GM20000 (cell line): ENCODE measurements around the gene CCDC85B.

Experiments
- DNase-seq: peaks from one replicate; pipeline ENCODE4 v3.0.0; 2012; ENCODE audit warnings: low spot score
- CTCF ChIP-seq: IDR thresholded peaks from 2 replicates; pipeline ENCODE4 v1.5.1; 2012; ENCODE audit warnings: mild to moderate bottlenecking, control low read depth; ENCODE audit errors: extremely low read depth, missing control alignments

Gene CCDC85B

DNA sequence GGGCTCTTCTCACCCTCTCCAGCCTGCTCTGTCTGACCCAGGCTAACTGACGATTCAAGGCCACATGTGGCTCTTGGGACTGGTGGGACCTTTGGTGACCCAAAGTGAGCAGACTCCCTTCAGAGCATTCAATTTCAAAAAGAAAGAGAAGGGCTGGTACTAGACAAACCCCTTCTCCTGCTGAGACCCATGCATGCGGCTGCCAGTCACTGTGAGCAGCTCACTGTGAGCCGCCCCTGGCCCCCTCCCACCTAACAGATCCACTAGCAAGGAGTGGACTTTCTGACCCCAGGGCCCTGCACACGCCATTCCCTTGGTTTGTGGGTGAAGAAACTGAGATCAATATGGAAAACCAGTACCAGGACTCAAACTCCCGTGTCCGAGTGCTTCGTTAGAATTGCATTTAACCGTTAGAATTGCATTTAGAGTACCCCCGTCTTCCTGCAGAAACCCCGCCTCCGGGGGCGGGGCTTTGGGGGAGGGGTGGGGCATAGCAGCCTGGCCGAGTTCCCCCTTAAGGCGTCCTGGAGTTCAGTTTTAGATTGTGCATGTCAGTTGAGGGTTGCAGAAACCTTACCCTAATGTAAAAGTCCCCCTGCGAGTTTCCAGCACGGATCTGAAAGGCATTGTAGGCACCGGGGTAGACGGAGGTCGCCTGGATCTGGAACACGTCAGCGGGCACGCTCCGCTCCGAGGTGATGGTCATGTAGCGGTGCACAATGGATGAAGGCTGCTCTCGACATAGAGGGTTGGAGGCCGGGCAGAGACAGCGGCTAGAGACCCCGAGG is 23.0 kb upstream of the CCDC85B start:
- DNase-seq = no peak
- no peak for TF ChIP-seq CTCF

- no peak for DNase-seq
- no peak for TF ChIP-seq CTCF
Observed at GRCh38 chr11:65868076-65868667, 22.3 kb upstream of the CCDC85B start.

- no peak for DNase-seq
- no peak for TF ChIP-seq CTCF
Observed at GRCh38 chr11:65868907-65869306, 21.6 kb upstream of the CCDC85B start.

DNA sequence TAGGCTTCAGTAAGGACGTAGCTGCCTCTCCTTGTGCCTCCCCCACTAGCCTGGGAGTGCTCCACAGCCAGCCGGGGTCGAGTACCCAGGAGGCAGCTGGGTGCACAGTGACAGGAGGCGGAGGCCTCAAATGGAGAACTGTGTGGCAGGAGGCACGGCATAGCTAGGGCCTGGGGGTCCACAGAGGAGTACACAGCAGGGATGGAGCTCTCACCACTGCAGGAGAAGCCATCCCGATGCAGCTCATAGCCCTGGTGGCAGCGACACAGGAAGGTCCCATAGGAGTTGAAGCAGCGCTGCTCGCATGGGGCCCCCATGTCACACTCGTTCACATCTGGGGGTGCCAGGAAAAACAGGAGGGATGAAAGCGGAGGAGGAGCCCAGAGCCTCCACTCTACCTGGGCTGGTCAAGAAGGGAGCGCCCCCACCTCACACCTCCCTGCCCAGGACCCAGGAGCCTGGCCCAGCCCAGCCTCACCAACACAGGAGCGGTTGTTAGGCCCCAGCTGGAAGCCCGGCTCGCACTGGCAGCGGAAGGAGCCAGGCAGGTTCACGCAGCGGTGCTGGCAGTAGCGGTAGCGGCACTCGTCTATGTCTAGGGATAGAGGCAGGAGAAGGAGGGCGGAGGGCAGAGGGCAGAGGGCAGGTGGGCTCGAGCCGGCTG is 20.7 kb upstream of the CCDC85B start:
- TF ChIP-seq CTCF = no peak
- DNase-seq = no peak

GRCh38 chr11:65870307-65870658 is 20.2 kb upstream of the CCDC85B start:
- TF ChIP-seq CTCF = no peak
- no peak for DNase-seq

- no peak for TF ChIP-seq CTCF
Observed at GRCh38 chr11:65870706-65871681, 19.5 kb upstream of the CCDC85B start.

More at GRCh38 chr11:65870706-65871681, 19.5 kb upstream of the CCDC85B start:
- no peak for DNase-seq
